CD4-positive, alpha-beta T cell (primary cell): ENCODE measurements around the gene PTPRD. TPM values are rescaled to one million over a fixed set of nuclear protein-coding genes. Genes with fewer than 3 reads are reported as not detected.

Experiments used
- ATAC-seq: fragments of 200-7000 bp; cut with Tn5 transposase; one replicate; pipeline ENCODE4 v1.10.0; 2022; ENCODE audit warnings: mild to moderate bottlenecking; ENCODE audit not compliant: poor library complexity
- CTCF ChIA-PET: fragments of 350-600 bp; sonication (Branson Sonifier 250); formaldehyde crosslinking; loops from one replicate; lab custom pipeline; 2021; ENCODE audit warnings: antibody characterized with exemption, inconsistent platforms; lab: Charles Lee
- POLR2A ChIA-PET: fragments of 350-600 bp; sonication (Branson Sonifier 250); formaldehyde crosslinking; loops from one replicate; lab custom pipeline; 2021; ENCODE audit warnings: antibody characterized with exemption, inconsistent platforms; lab: Charles Lee
- DNase-seq, 14 experiments: peaks; one replicate each; pipeline ENCODE4 v3.0.0-alpha.2; 2013 to 2020; ENCODE audit warnings: mixed read lengths in 2 of 14
- H3K27ac ChIP-seq, 2 donors: one replicate each; pipeline versions ENCODE4 v1.5.1 to v1.7.0; 2013; ENCODE audit warnings: low read length in 2 of 2, low read depth in 1 of 2, mild to moderate bottlenecking in 1 of 2
- H3K27me3 ChIP-seq, 2 experiments: 1 replicate in 1 of 2; 2 replicates in 1 of 2; pipeline versions ENCODE4 v1.6.1 to v1.7.0; 2013; ENCODE audit warnings: low read length in 2 of 2, control low read depth in 1 of 2, mild to moderate bottlenecking in 1 of 2, moderate library complexity in 1 of 2; ENCODE audit not compliant: insufficient read depth in 2 of 2, control insufficient read depth in 1 of 2
- H3K36me3 ChIP-seq: one replicate; pipeline ENCODE4 v1.6.1; 2013; ENCODE audit warnings: low read length, control low read depth; ENCODE audit not compliant: insufficient read depth
- H3K4me1 ChIP-seq: one replicate; pipeline ENCODE4 v1.6.1; 2013; ENCODE audit warnings: low read length, control low read depth; ENCODE audit not compliant: insufficient read depth
- H3K4me3 ChIP-seq: one replicate; pipeline ENCODE4 v1.5.1; 2013; ENCODE audit warnings: mild to moderate bottlenecking, low read length, moderate library complexity
- H3K9me3 ChIP-seq, 2 experiments: 1 replicate in 1 of 2; 2 replicates in 1 of 2; pipeline versions ENCODE4 v1.6.1 to v1.7.0; 2013; ENCODE audit warnings: low read length in 2 of 2, mild to moderate bottlenecking in 2 of 2, control low read depth in 1 of 2, moderate library complexity in 1 of 2; ENCODE audit not compliant: control insufficient read depth in 1 of 2, insufficient read depth in 1 of 2
- H3K27ac Mint-ChIP-seq: one replicate; pipeline ENCODE4 v1.8.0; 2020; ENCODE audit warnings: mixed read lengths
- H3K27me3 Mint-ChIP-seq: one replicate; pipeline ENCODE4 v1.8.0; 2021; ENCODE audit warnings: mixed read lengths
- H3K36me3 Mint-ChIP-seq: one replicate; pipeline ENCODE4 v1.8.0; 2021; ENCODE audit warnings: low read depth, mixed read lengths
- H3K4me1 Mint-ChIP-seq: one replicate; pipeline ENCODE4 v1.8.0; 2021; ENCODE audit warnings: low read depth, mixed read lengths
- H3K4me3 Mint-ChIP-seq: one replicate; pipeline ENCODE4 v1.8.0; 2020; ENCODE audit warnings: mild to moderate bottlenecking, mixed read lengths
- H3K9me3 Mint-ChIP-seq: one replicate; pipeline ENCODE4 v1.8.0; 2020; ENCODE audit warnings: mixed read lengths
- intact Hi-C, 2 experiments: fragments of 100-400 bp; cut with DNase I in 1 of 2; cut with micrococcal nuclease in 1 of 2; formaldehyde crosslinking; loops; one replicate each; pipeline versions ENCODE4 v1.15.1 to v1.9.0; 2023 to 2025; cut with DNase I, micrococcal nuclease
- total RNA-seq, 174 experiments: library from RNA in 2 of 174; stranded (reverse) in 2 of 174; gene quantifications; one replicate each; pipeline ENCODE4 v1.2.3 and lab custom pipeline; 2021 to 2026
- TF ChIP-seq, protein P1 (sequence below): fragments of 200-600 bp; IDR thresholded peaks from one replicate; pipeline ENCODE4 v1.8.0; 2022; ENCODE audit warnings: antibody characterized with exemption, mild to moderate bottlenecking

Gene PTPRD
- total RNA-seq, 2 experiments from 2014 or later, result not detected

DNA sequence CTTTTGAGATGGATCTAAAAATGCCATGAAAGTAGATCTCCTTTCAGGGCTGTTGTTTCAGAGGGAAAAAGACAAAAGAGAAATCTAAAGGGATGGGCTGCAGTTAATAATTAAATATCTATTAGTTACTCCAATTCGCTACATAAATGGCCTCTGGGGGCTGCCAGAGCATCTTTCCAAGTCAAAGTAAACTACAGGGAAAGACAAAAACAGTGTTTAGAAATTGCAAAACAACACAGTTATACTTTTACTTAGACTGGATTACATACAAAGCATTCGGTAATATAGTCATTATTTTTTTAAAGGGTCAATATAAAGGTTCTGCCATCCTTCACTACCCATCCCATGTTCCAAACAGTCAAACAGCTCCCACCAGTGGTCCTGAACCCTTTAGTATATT lies 1959.7 kb downstream of the PTPRD start:
- Histone ChIP-seq H3K27me3 (no peaks in the 10 kb centered on the region), H3K4me1 (no peaks in the 10 kb centered on the region), H3K36me3 (no peaks in the 10 kb centered on the region), H3K27ac (no peak overlapping the region), H3K4me3 (no peak overlapping the region), H3K9me3 (no peaks in the 10 kb centered on the region)
- ChIA-PET CTCF (interaction anchor here (1.1 kb wide), 1 partner anchor 26 kb away, joined by 3 read pairs; no protein-coding TSS in a partner anchor), POLR2A (no interaction called here)
- intact Hi-C loops, result no loop called here
- TF ChIP-seq, protein P1, sequence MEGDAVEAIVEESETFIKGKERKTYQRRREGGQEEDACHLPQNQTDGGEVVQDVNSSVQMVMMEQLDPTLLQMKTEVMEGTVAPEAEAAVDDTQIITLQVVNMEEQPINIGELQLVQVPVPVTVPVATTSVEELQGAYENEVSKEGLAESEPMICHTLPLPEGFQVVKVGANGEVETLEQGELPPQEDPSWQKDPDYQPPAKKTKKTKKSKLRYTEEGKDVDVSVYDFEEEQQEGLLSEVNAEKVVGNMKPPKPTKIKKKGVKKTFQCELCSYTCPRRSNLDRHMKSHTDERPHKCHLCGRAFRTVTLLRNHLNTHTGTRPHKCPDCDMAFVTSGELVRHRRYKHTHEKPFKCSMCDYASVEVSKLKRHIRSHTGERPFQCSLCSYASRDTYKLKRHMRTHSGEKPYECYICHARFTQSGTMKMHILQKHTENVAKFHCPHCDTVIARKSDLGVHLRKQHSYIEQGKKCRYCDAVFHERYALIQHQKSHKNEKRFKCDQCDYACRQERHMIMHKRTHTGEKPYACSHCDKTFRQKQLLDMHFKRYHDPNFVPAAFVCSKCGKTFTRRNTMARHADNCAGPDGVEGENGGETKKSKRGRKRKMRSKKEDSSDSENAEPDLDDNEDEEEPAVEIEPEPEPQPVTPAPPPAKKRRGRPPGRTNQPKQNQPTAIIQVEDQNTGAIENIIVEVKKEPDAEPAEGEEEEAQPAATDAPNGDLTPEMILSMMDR, result no peak
- no peaks in the 10 kb centered on the region for H3K27me3 Mint-ChIP-seq
- no peaks in the 10 kb centered on the region for H3K36me3 Mint-ChIP-seq
- no peak overlapping the region for H3K4me3 Mint-ChIP-seq
- H3K9me3 Mint-ChIP-seq, result no peaks in the 10 kb centered on the region
- H3K27ac Mint-ChIP-seq, result no peak overlapping the region
- H3K4me1 Mint-ChIP-seq, result no peaks in the 10 kb centered on the region
- no peak for ATAC-seq
- DNase-seq, result no peak

DNA sequence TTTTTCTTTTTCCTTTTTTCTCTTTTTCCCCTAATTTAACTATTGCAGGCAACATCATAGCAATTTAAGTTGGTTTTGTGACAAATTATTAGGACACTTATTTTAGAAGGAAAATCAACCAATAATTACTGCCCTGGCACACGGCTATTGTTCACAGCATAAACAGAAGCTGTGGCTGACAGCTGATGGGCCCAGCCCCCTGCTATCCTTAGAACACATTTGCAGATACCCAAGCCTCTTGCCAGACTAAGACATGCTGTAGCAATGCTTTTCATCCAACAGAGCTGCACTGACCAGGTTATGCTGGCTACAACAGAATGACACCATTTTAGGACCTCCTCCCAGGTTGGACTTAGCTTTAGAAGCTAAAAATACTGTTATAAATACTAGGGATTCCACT lies 1960.5 kb downstream of the PTPRD start:
- Histone ChIP-seq H3K36me3 (no peaks in the 10 kb centered on the region), H3K27me3 (no peaks in the 10 kb centered on the region), H3K4me1 (no peaks in the 10 kb centered on the region), H3K27ac (no peak overlapping the region), H3K4me3 (no peak overlapping the region), H3K9me3 (no peaks in the 10 kb centered on the region)
- intact Hi-C loops, result no loop called here
- Mint-ChIP-seq H3K36me3 (no peaks in the 10 kb centered on the region), H3K4me1 (no peaks in the 10 kb centered on the region), H3K4me3 (no peak overlapping the region), H3K27me3 (no peaks in the 10 kb centered on the region), H3K9me3 (no peaks in the 10 kb centered on the region), H3K27ac (no peak overlapping the region)
- TF ChIP-seq, protein P1, result no peak
- ATAC-seq (no peak), DNase-seq (no peak)
- ChIA-PET CTCF (interaction anchor here (1.1 kb wide), 1 partner anchor 25 kb away, joined by 3 read pairs; no protein-coding TSS in a partner anchor), POLR2A (no interaction called here)

DNA sequence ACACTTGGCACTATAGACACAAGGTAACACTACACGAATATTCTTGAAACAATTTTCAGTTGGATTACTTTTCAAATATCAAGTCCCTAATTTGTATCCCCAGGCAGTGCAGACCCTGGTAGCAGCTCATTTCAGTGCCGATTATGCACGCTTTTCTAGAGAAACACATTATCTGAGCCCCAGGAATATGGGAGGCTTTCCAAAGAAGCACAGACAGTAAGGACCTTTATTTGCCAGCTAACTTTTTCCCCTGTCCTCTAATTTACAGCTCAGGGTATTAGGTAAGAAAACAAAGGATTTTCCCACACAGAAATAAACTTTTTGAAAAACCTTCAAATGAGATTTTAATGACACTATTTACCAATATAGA lies 1961.0 kb downstream of the PTPRD start:
- ChIA-PET CTCF (no interaction called here), POLR2A (no interaction called here)
- H3K4me3 Mint-ChIP-seq, result no peak overlapping the region
- DNase-seq (no peak), ATAC-seq (no peak)
- no peaks in the 10 kb centered on the region for H3K4me1 Mint-ChIP-seq
- no peak overlapping the region for H3K27ac Mint-ChIP-seq
- no peaks in the 10 kb centered on the region for H3K4me1 ChIP-seq
- no peaks in the 10 kb centered on the region for H3K27me3 ChIP-seq
- no peak overlapping the region for H3K27ac ChIP-seq
- TF ChIP-seq, protein P1, result no peak
- no peaks in the 10 kb centered on the region for H3K36me3 Mint-ChIP-seq
- intact Hi-C loops, result no loop called here
- no peaks in the 10 kb centered on the region for H3K27me3 Mint-ChIP-seq
- H3K9me3 Mint-ChIP-seq, result no peaks in the 10 kb centered on the region
- H3K36me3 ChIP-seq, result no peaks in the 10 kb centered on the region
- no peak overlapping the region for H3K4me3 ChIP-seq
- H3K9me3 ChIP-seq, result no peaks in the 10 kb centered on the region
